K562 (cell line): ENCODE results near the gene PAX8.

Experiments
- ATF6 ChIP-seq: sonication (generic); formaldehyde crosslinking; IDR thresholded peaks from 2 replicates; pipeline ENCODE4 v1.4.0; 2020; ENCODE audit warnings: mild to moderate bottlenecking, missing genetic modification reagents
- DDX20 ChIP-seq: fragments of 450-650 bp; IDR thresholded peaks from 2 replicates; pipeline ENCODE4 v1.6.1; 2016; ENCODE audit warnings: missing genetic modification characterization, low read depth, mild to moderate bottlenecking, missing compliant biosample characterization, moderate library complexity
- NBN ChIP-seq: fragments of 450-650 bp; IDR thresholded peaks from 2 replicates; pipeline ENCODE4 v1.6.1; 2016; ENCODE audit warnings: low read depth, mild to moderate bottlenecking
- NR4A1 ChIP-seq, 2 experiments: fragments of 250-450 bp in 1 of 2; fragments of 450-650 bp in 1 of 2; sonication (Bioruptor Pico) in 1 of 2; IDR thresholded peaks; 2 replicates each; pipeline versions ENCODE4 v1.4.0 to v1.6.1; 2016 to 2020; ENCODE audit warnings: mild to moderate bottlenecking in 2 of 2, missing compliant biosample characterization in 1 of 2, missing genetic modification characterization in 1 of 2, moderate library complexity in 1 of 2
- PML ChIP-seq: IDR thresholded peaks from 2 replicates; pipeline ENCODE4 v1.6.1; 2012; ENCODE audit warnings: low read length, inconsistent platforms
- RCOR1 ChIP-seq, 2 experiments: IDR thresholded peaks; 2 replicates each; pipeline ENCODE4 v1.6.1; 2012; ENCODE audit warnings: low read depth in 2 of 2, low read length in 2 of 2, borderline replicate concordance in 1 of 2, improper control_type of control experiment in 1 of 2
- ZBTB8A ChIP-seq: fragments of 450-650 bp; IDR thresholded peaks from 2 replicates; pipeline ENCODE4 v1.6.1; 2018; ENCODE audit warnings: mild to moderate bottlenecking, moderate library complexity; ENCODE audit not compliant: partially characterized antibody
- ZNF57 ChIP-seq: fragments of 450-650 bp; formaldehyde crosslinking; IDR thresholded peaks from 2 replicates; pipeline ENCODE4 v1.4.0; 2020; ENCODE audit warnings: mild to moderate bottlenecking, moderate library complexity

- TF ChIP-seq PML (no peak), ZNF57 (CRISPR knock-in tag) (no peak), ZBTB8A (no peak), NBN (no peak), ATF6 (CRISPR knock-in tag) (no peak), NR4A1 (CRISPR knock-in tag; IDR thresholded peaks at IDR 0.05) (no peak), NR4A1 (tag; IDR thresholded peaks at IDR 0.05) (no peak), DDX20 (tag) (no peak), RCOR1 (IDR thresholded peaks at IDR 0.05; ENCODE audit: borderline replicate concordance in 1 of 2, low read depth in 2 of 2, low read length in 2 of 2) (no peak)
Measured at GRCh38 chr2:113245276-113245711, 33.4 kb downstream of the PAX8 start.
